SK-N-SH treated with all-trans-retinoic acid at 6 μM for 48 hours (cell line): ENCODE data around the gene CT45A5.
"Not testable (repeated sequence)": the region's sequence is repeated elsewhere in the genome, so short reads cannot be mapped to it uniquely, and the experiment has no call there.

ENCODE experiments used
- ATAC-seq: fragments of 200-7000 bp; cut with Tn5 transposase; 3 replicates; pipeline ENCODE4 v1.9.1; 2020; ENCODE audit warnings: mild to moderate bottlenecking, moderate library complexity
- BACH2 ChIP-seq: fragments of 250-450 bp; sonication (Bioruptor Pico); IDR thresholded peaks from 2 replicates; pipeline ENCODE4 v1.9.0; 2021; ENCODE audit warnings: mild to moderate bottlenecking, borderline replicate concordance
- CSDC2 ChIP-seq: fragments of 250-450 bp; sonication (Bioruptor Pico); IDR thresholded peaks from 2 replicates; pipeline ENCODE4 v1.5.0; 2020; ENCODE audit warnings: mild to moderate bottlenecking, moderate library complexity
- RARB ChIP-seq: fragments of 250-450 bp; sonication (Bioruptor Pico); IDR thresholded peaks from 2 replicates; pipeline ENCODE4 v1.8.0; 2021; ENCODE audit warnings: mild to moderate bottlenecking, moderate library complexity
- TF ChIP-seq, protein P1 (sequence below): fragments of 250-450 bp; sonication (Bioruptor Pico); IDR thresholded peaks from 2 replicates; pipeline ENCODE4 v1.5.1; 2020; ENCODE audit warnings: low read depth, mild to moderate bottlenecking, moderate library complexity
- TF ChIP-seq, protein P2 (sequence below): fragments of 250-450 bp; sonication (Bioruptor Pico); IDR thresholded peaks from 2 replicates; pipeline ENCODE4 v1.5.1; 2021; ENCODE audit warnings: mild to moderate bottlenecking, moderate library complexity

Gene CT45A5

DNA sequence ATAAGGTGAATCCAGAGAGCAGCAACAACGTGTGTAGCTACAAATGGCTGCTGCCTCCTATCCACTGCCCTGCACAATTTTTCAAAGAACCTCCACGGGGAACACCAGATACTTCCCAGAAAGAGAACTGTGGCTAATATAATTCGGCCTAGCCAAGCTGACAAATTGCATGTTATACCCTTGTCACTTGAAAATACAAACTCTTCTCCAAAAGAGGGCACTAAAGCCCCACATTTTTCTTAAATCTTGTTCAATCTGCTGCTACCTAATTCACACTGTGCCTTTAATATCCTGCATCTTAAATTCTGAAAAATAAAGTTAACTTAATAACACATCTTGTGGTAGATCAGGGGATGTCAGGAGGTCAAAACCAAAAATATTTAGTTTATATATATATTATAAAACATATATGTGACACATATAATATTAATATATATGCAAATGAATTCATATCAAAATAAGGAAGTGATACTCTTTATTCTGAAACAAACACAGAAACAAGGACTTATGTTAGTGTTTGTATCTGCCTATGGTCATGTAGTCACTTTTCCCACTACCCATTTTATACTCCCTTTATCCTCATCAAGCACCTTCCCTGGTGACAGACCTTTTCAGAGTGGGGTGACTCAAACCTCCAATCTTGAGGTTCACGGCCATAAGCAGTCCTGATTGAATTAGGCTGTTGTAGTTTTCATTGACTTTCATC lies 47.8 kb downstream of the CT45A5 start (continued):
- TF ChIP-seq, protein P1, sequence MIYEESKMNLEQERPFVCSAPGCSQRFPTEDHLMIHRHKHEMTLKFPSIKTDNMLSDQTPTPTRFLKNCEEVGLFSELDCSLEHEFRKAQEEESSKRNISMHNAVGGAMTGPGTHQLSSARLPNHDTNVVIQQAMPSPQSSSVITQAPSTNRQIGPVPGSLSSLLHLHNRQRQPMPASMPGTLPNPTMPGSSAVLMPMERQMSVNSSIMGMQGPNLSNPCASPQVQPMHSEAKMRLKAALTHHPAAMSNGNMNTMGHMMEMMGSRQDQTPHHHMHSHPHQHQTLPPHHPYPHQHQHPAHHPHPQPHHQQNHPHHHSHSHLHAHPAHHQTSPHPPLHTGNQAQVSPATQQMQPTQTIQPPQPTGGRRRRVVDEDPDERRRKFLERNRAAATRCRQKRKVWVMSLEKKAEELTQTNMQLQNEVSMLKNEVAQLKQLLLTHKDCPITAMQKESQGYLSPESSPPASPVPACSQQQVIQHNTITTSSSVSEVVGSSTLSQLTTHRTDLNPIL (CRISPR knock-in tag) = no peak
- no peak for TF ChIP-seq BACH2 (CRISPR knock-in tag)
- no peak for TF ChIP-seq RARB (CRISPR knock-in tag)
- TF ChIP-seq, protein P2, sequence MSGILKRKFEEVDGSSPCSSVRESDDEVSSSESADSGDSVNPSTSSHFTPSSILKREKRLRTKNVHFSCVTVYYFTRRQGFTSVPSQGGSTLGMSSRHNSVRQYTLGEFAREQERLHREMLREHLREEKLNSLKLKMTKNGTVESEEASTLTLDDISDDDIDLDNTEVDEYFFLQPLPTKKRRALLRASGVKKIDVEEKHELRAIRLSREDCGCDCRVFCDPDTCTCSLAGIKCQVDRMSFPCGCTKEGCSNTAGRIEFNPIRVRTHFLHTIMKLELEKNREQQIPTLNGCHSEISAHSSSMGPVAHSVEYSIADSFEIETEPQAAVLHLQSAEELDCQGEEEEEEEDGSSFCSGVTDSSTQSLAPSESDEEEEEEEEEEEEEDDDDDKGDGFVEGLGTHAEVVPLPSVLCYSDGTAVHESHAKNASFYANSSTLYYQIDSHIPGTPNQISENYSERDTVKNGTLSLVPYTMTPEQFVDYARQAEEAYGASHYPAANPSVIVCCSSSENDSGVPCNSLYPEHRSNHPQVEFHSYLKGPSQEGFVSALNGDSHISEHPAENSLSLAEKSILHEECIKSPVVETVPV = no peak
- TF ChIP-seq CSDC2 (CRISPR knock-in tag) = no peak

DNA sequence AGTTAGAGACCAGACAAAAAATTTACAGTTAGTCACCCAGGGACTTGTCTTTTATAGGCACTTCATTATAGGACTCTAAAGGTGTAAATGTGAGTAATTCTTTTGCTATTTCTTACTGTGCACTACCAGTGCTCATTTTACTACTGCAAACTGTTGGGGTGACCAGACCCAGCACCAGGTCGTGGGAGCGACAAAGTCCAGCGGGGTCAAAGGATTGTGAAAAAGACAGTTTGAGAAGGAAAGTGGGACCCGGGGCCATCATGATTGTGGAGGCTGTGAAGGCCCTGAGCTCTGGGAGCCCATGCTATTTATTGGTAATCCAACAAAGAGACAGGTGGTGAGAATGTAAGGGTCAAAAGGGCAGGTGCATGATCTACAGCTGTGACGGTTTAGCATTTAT lies 50.6 kb downstream of the CT45A5 start:
- ATAC-seq = not testable (repeated sequence)
